GM23248 (cell line): ENCODE results near the gene PSORS1C1. TPM values are rescaled to one million over a fixed set of nuclear protein-coding genes. Genes with fewer than 3 reads are reported as not detected.

Source experiments
- DNase-seq: peaks from one replicate; pipeline ENCODE4 v3.0.0-alpha.2; 2015
- H2AFZ ChIP-seq: fragments of 200-600 bp; sonication (generic); 2 replicates; pipeline ENCODE4 v1.6.1; 2016; ENCODE audit warnings: antibody characterized with exemption
- H3F3A ChIP-seq: fragments of 200-600 bp; sonication (generic); 2 replicates; pipeline ENCODE4 v1.6.1; 2016; ENCODE audit warnings: mild to moderate bottlenecking, antibody characterized with exemption, mixed run types; ENCODE audit not compliant: insufficient read depth
- H3K27ac ChIP-seq: fragments of 200-600 bp; sonication (generic); 2 replicates; pipeline ENCODE4 v1.5.1; 2016; ENCODE audit warnings: mild to moderate bottlenecking
- H3K27me3 ChIP-seq: fragments of 200-600 bp; sonication (generic); replicated peaks from 2 replicates; pipeline ENCODE4 v1.6.1; 2016; ENCODE audit warnings: mild to moderate bottlenecking; ENCODE audit not compliant: insufficient read depth
- H3K36me3 ChIP-seq: fragments of 200-600 bp; sonication (generic); 2 replicates; pipeline ENCODE4 v1.6.1; 2016; ENCODE audit warnings: low read depth, mild to moderate bottlenecking
- H3K4me1 ChIP-seq: fragments of 200-600 bp; sonication (generic); 2 replicates; pipeline ENCODE4 v1.6.1; 2016; ENCODE audit warnings: mild to moderate bottlenecking; ENCODE audit not compliant: insufficient read depth
- H3K4me2 ChIP-seq: fragments of 200-600 bp; sonication (generic); one replicate; pipeline ENCODE4 v1.6.1; 2016; ENCODE audit warnings: mild to moderate bottlenecking; ENCODE audit not compliant: unreplicated experiment
- H3K4me3 ChIP-seq: fragments of 200-600 bp; sonication (generic); 2 replicates; pipeline ENCODE4 v1.5.1; 2016; ENCODE audit warnings: mild to moderate bottlenecking
- H3K79me2 ChIP-seq: fragments of 200-600 bp; sonication (generic); 2 replicates; pipeline ENCODE4 v1.6.1; 2016; ENCODE audit warnings: mild to moderate bottlenecking; ENCODE audit not compliant: insufficient read depth
- H3K9ac ChIP-seq: fragments of 200-600 bp; sonication (generic); 2 replicates; pipeline ENCODE4 v1.6.1; 2016; ENCODE audit warnings: mild to moderate bottlenecking
- H3K9me2 ChIP-seq: fragments of 200-600 bp; sonication (generic); 2 replicates; pipeline ENCODE4 v1.6.1; 2016; ENCODE audit warnings: mixed run types, mild to moderate bottlenecking, moderate library complexity; ENCODE audit not compliant: insufficient read depth
- H3K9me3 ChIP-seq: fragments of 200-600 bp; sonication (generic); one replicate; pipeline ENCODE4 v1.6.1; 2017; ENCODE audit warnings: low read depth
- H4K20me1 ChIP-seq: fragments of 200-600 bp; sonication (generic); 2 replicates; pipeline ENCODE4 v1.6.0; 2016; ENCODE audit not compliant: insufficient read depth
- EZH2 ChIP-seq: fragments of 200-600 bp; sonication (generic); IDR thresholded peaks from 2 replicates; pipeline ENCODE4 v1.6.1; 2018; ENCODE audit warnings: antibody characterized with exemption, mild to moderate bottlenecking; ENCODE audit not compliant: insufficient read depth, poor library complexity, severe bottlenecking
- EZH2phosphoT487 ChIP-seq: fragments of 200-600 bp; sonication (generic); IDR thresholded peaks from 2 replicates; pipeline ENCODE4 v1.6.1; 2018; ENCODE audit warnings: antibody characterized with exemption, moderate library complexity, mild to moderate bottlenecking, low read depth; ENCODE audit not compliant: insufficient read depth
- WGBS, 2 experiments: methylation state at CpG; one replicate each; pipeline ENCODE4 v1.1.6; 2015 to 2017; ENCODE audit warnings: low lambda C conversion rate in 2 of 2, low coverage in 1 of 2; ENCODE audit errors: missing lambda C conversion rate in 2 of 2; 5-methylcytosine and 5-hydroxymethylcytosine counted together
- in situ Hi-C: fragments of 300-500 bp; cut with MboI; formaldehyde crosslinking; loops from 2 replicates; pipeline ENCODE4 v1.15.0; 2020
- polyA plus RNA-seq: library from polyadenylated mRNA; unstranded; fragments of >200 nt; fragmentation: Nextera tagmentation; extraction: Ambion mirVana; gene quantifications from 2 replicates; pipeline ENCODE4 v1.2.1, GENCODE V29; 2016
- total RNA-seq: library from RNA; depleted of rRNA; stranded (reverse); fragments of >200 nt; shearing (Covaris generic); gene quantifications from 2 replicates; pipeline ENCODE4 v1.2.3, GENCODE V29; 2014

The PSORS1C1 gene
- total and polyA plus RNA-seq, 2 experiments from 2014 or later: 0.22 to 2.6 TPM

DNA sequence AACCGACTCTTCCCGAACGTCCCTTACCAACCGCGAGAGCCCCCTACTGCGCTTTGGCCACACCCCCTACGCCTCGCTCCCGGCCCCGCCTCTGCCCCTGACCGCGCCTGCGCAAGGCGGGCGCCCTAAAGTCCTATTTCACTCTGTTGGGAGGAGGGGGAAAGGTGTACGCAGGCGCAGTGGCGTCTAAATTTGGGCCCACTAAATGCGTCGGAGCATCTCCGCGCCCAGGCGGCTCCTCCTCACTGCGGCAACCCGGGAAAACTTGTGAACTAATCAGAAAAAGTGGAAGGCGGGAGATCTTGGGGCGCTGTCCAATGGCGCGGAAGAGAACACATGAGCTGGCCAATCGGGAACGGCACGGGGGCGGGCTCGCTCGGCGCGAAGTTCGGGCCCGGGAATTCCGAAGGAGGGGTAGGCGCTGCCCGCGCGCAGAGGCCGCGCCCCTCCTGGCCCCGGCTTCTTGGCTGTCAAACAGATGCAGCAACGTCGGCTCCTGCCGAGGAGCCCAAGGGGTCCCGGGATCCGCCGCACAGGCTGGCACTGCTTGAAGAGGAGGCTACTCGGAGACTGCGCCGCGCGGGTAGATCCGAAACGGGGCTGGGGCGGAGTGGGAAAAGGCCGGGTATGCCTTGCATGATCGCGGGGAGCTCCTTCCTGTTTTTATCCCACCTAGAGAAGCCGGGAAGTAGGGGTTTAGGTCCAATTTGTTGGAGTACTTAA, 43.7 kb downstream of the PSORS1C1 start, which contains the start of gene TCF19:
TSS of gene TCF19 (plus strand) at position 450 of the 723 bp plus-strand sequence. CDS start 881 bp downstream, outside the sequence.
- no peak for TF ChIP-seq EZH2
- no peak for TF ChIP-seq EZH2phosphoT487
- Histone ChIP-seq H3K27ac (peak within 1 kb of the TSS; percentile 33; the same call in 1 of the 2 replicates), H3K4me3 (peak within 1 kb of the TSS; percentile 94), H3K4me1 (0 out of 2 replicates have a peak, but pooled peaks cover 3% of the 10 kb centered on the region), H3K9me3 (no peaks in the 10 kb centered on the region), H3K27me3 (no peaks in the 10 kb centered on the region), H3K9me2 (no peaks in the 10 kb centered on the region), H3K79me2 (peaks cover 15% of the 10 kb centered on the region), H3K36me3 (no peaks in the 10 kb centered on the region), H3K4me2 (peak within 1 kb of the TSS; percentile 84), H4K20me1 (no peaks in the 10 kb centered on the region), H2AFZ (peak within 1 kb of the TSS; percentile 96), H3F3A (peaks cover 4% of the 10 kb centered on the region; the same call in 1 of the 2 replicates), H3K9ac (peak within 1 kb of the TSS; percentile 83)
- DNase-seq: peak; percentile 100
- in situ Hi-C loops: no loop called here
- 0% methylated on average over 56 to 65 of the region's 65 CpGs for WGBS, 2 experiments

DNA sequence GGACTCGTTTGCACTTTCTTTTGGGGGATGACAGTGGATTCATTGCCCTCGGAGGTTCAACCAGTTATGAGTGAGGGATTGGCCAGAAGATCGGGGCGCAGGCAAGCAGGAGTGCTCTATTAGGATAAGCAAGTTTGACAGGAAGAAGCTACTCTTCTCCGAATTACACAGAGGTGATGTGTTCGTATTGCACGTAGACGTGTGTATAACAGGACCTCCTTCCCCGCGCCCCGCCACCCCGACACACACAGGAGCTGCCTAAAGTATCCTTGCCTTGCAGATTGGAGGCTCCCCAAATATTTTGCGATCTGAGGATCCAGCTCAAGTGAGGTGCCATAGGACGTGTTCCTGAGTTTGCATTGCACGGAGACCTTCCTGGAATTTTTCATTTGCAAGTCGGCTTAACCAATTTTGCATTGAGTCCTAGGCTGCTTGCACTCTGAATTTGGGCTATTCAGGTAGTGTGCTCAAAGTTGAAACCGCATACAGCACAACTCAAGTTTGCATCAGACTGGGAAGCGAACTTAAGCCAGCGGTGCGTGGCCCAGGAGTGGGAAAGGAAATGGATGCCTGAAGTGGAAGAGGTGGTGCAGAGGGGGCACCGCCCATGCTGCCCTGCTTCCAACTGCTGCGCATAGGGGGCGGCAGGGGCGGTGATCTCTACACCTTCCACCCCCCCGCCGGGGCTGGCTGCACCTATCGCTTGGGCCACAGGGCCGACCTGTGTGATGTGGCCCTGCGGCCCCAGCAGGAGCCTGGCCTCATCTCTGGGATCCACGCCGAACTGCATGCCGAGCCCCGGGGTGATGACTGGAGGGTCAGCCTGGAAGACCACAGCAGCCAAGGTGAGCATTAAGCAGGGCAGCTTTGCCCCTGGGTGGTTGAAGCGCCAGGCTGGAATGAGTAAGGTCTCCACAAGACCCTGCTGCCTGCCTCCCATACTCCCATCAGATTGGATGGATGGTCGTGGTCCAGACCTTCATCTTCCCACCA, 44.6 kb downstream of the PSORS1C1 start:
- Histone ChIP-seq H3K79me2 (peaks cover 15% of the 10 kb centered on the region), H3K9me3 (no peaks in the 10 kb centered on the region), H2AFZ (peak overlapping the region; percentile 96), H3K27me3 (no peaks in the 10 kb centered on the region), H3K36me3 (no peaks in the 10 kb centered on the region), H3K4me2 (peak overlapping the region; percentile 84), H3K4me1 (0 out of 2 replicates have a peak, but pooled peaks cover 3% of the 10 kb centered on the region), H3K9ac (peak overlapping the region; percentile 82), H4K20me1 (no peaks in the 10 kb centered on the region), H3K4me3 (peak overlapping the region; percentile 94), H3K27ac (peak overlapping the region; percentile 33; the same call in 1 of the 2 replicates), H3K9me2 (no peaks in the 10 kb centered on the region), H3F3A (peaks cover 4% of the 10 kb centered on the region; the same call in 1 of the 2 replicates)
- no peak for TF ChIP-seq EZH2phosphoT487
- no peak for TF ChIP-seq EZH2
- WGBS, 2 experiments: 17% methylated on average over 35 of the region's 35 CpGs
- in situ Hi-C loops: no loop called here
- DNase-seq: peak; percentile 52

DNA sequence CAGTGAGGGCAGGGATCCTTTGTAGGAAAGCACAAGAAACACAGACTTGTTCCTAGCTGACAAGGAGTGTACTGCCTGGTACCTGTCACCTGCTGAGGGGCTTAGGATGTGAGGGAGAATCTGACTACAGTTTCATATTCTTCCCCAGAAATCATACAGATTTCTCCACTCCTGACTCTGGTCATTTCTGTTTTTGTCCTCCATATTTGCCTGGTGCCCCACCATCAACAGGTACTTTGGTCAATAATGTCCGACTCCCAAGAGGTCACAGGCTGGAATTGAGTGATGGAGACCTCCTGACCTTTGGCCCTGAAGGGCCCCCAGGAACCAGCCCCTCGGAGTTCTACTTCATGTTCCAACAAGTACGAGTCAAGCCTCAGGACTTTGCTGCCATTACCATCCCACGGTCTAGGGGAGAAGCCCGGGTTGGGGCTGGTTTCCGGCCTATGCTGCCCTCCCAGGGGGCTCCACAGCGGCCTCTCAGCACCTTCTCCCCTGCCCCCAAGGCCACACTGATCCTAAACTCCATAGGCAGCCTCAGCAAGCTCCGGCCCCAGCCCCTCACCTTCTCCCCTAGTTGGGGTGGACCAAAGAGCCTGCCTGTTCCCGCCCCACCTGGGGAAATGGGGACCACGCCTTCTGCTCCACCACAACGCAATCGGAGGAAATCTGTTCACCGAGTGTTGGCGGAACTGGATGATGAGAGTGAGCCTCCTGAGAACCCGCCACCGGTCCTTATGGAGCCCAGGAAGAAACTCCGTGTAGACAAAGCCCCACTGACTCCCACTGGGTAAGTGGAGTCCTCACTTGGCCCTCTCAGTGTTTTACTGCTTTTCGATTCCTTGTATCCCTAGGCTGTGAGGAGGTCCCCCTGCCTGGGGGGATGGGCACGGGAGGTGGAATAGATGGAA, 46.9 kb downstream of the PSORS1C1 start:
- no peak for TF ChIP-seq EZH2phosphoT487
- TF ChIP-seq EZH2: no peak
- Histone ChIP-seq H4K20me1 (no peaks in the 10 kb centered on the region), H3K79me2 (peaks cover 15% of the 10 kb centered on the region), H3K9me3 (no peaks in the 10 kb centered on the region), H3K27me3 (no peaks in the 10 kb centered on the region), H3K27ac (no peak overlapping the region), H3K4me3 (no peak overlapping the region), H3K9ac (no peak overlapping the region), H2AFZ (no peak overlapping the region), H3K36me3 (no peaks in the 10 kb centered on the region), H3F3A (peaks cover 4% of the 10 kb centered on the region; the same call in 1 of the 2 replicates), H3K4me1 (0 out of 2 replicates have a peak, but pooled peaks cover 3% of the 10 kb centered on the region), H3K4me2 (no peak overlapping the region), H3K9me2 (no peaks in the 10 kb centered on the region)
- no peak for DNase-seq
- 90 to 91% methylated on average over 17 to 19 of the region's 19 CpGs for WGBS, 2 experiments
- in situ Hi-C loops: no loop called here
